Endothelial cell of umbilical vein (primary cell): Measurements from ENCODE around the gene TYRP1. TPM values are rescaled to one million over a fixed set of nuclear protein-coding genes. Genes with fewer than 3 reads are reported as not detected.
A peak's percentile ranks its signal among the peaks of the same experiment; 100 is the strongest.

Source experiments
- Bru-seq: library from RNA; stranded (reverse); fragments of 400-500 nt; gene quantifications from one replicate; lab custom pipeline; 2021; lab: Mats Ljungman, UMichigan
- BruChase-seq, 2 experiments: library from RNA; stranded (reverse); fragments of 400-500 nt; gene quantifications; one replicate each; lab custom pipeline; 2021; lab: Mats Ljungman, UMichigan
- BruUV-seq: library from RNA; stranded (reverse); fragments of 400-500 nt; replicated peaks from 2 replicates; lab custom pipeline; 2021; lab: Mats Ljungman, UMichigan
- CTCF ChIA-PET: fragments of 300-600, 350-600 bp; sonication (Branson Sonifier 250); formaldehyde crosslinking; loops from one replicate; lab custom pipeline; 2021; ENCODE audit warnings: antibody characterized with exemption, inconsistent platforms; lab: Charles Lee
- POLR2A ChIA-PET: fragments of 300-600, 350-600 bp; sonication (Branson Sonifier 250); formaldehyde crosslinking; loops from one replicate; lab custom pipeline; 2021; ENCODE audit warnings: antibody characterized with exemption, inconsistent platforms; lab: Charles Lee
- DNase-seq: peaks from one replicate; pipeline ENCODE4 v3.0.0-alpha.2; 2011; ENCODE audit warnings: low read depth, low spot score
- FAIRE-seq: peaks from 2 replicates; lab custom pipeline; 2011; peaks lifted over from hg19 to GRCh38; lab: Jason Lieb, UNC
- H2AFZ ChIP-seq: 2 replicates; pipeline ENCODE4 v1.6.0; 2012; ENCODE audit warnings: low read depth, low read length, control low read depth, inconsistent platforms
- H3K27ac ChIP-seq: 2 replicates; pipeline ENCODE4 v1.5.1; 2011; ENCODE audit warnings: low read depth, mild to moderate bottlenecking, control low read depth, low read length, moderate library complexity; ENCODE audit not compliant: insufficient read depth
- H3K27me3 ChIP-seq, 2 experiments: 2 replicates each; pipeline versions ENCODE4 v1.6.0 to v1.6.1; 2011; ENCODE audit warnings: low read length in 2 of 2, mixed read lengths in 1 of 2; ENCODE audit not compliant: control insufficient read depth in 2 of 2, insufficient read depth in 2 of 2
- H3K36me3 ChIP-seq, 2 experiments: 2 replicates in 1 of 2; 3 replicates in 1 of 2; pipeline ENCODE4 v1.5.1; 2011; ENCODE audit warnings: low read length in 2 of 2, mild to moderate bottlenecking in 1 of 2, moderate library complexity in 1 of 2; ENCODE audit not compliant: control insufficient read depth in 2 of 2, insufficient read depth in 2 of 2; ENCODE audit errors: extremely low read depth in 1 of 2
- H3K4me1 ChIP-seq: 3 replicates; pipeline ENCODE4 v1.5.1; 2011; ENCODE audit warnings: mild to moderate bottlenecking, low read length; ENCODE audit not compliant: control insufficient read depth, insufficient read depth; ENCODE audit errors: extremely low read depth
- H3K4me2 ChIP-seq: 2 replicates; pipeline ENCODE4 v1.6.1; 2011; ENCODE audit warnings: low read length, control low read depth, mixed read lengths; ENCODE audit not compliant: insufficient read depth
- H3K4me3 ChIP-seq, 3 experiments: fragments of 200-600 bp in 1 of 3; sonication (generic), shearing (Covaris generic) in 1 of 3; replicated peaks in 1 of 3; 2 replicates each; pipeline ENCODE4 v1.5.1; 2011 to 2016; ENCODE audit warnings: control low read depth in 3 of 3, low read length in 3 of 3, mild to moderate bottlenecking in 2 of 3, inconsistent platforms in 1 of 3, low read depth in 1 of 3, moderate library complexity in 1 of 3; ENCODE audit not compliant: insufficient read depth in 1 of 3
- H3K79me2 ChIP-seq: 2 replicates; pipeline ENCODE4 v1.6.0; 2012; ENCODE audit warnings: low read length, inconsistent platforms; ENCODE audit not compliant: control insufficient read depth, insufficient read depth
- H3K9ac ChIP-seq: replicated peaks from 2 replicates; pipeline ENCODE3; 2011; ENCODE audit warnings: low read length, control low read depth; ENCODE audit not compliant: insufficient read depth; ENCODE audit errors: extremely low read depth
- H3K9me1 ChIP-seq: replicated peaks from 3 replicates; pipeline ENCODE4 v1.6.0; 2011; ENCODE audit warnings: mild to moderate bottlenecking, low read length; ENCODE audit not compliant: control insufficient read depth, insufficient read depth; ENCODE audit errors: extremely low read depth
- H3K9me3 ChIP-seq: replicated peaks from 2 replicates; pipeline ENCODE4 v1.5.1; 2012; ENCODE audit warnings: low read length, inconsistent platforms; ENCODE audit not compliant: control insufficient read depth, insufficient read depth
- H4K20me1 ChIP-seq: replicated peaks from 2 replicates; pipeline ENCODE3; 2011; ENCODE audit warnings: mild to moderate bottlenecking, low read length; ENCODE audit not compliant: control insufficient read depth, insufficient read depth; ENCODE audit errors: extremely low read depth
- EZH2 ChIP-seq: IDR thresholded peaks from 2 replicates; pipeline ENCODE4 v1.6.1; 2012; ENCODE audit warnings: borderline replicate concordance, low read depth, mild to moderate bottlenecking, moderate library complexity, low read length, inconsistent platforms; ENCODE audit not compliant: severe bottlenecking
- FOS ChIP-seq: IDR thresholded peaks from 2 replicates; pipeline ENCODE4 v1.6.1; 2011; ENCODE audit warnings: mild to moderate bottlenecking, low read length, moderate library complexity, borderline replicate concordance; ENCODE audit not compliant: insufficient read depth
- GATA2 ChIP-seq: IDR thresholded peaks from 2 replicates; pipeline ENCODE4 v1.7.0; 2011; ENCODE audit warnings: low read depth, mild to moderate bottlenecking, moderate library complexity, mixed read lengths, low read length; ENCODE audit not compliant: insufficient read length, insufficient read depth
- JUN ChIP-seq: IDR thresholded peaks from 2 replicates; pipeline ENCODE4 v1.6.1; 2011; ENCODE audit warnings: borderline replicate concordance, low read depth; ENCODE audit not compliant: insufficient read length, insufficient read depth
- MYC ChIP-seq: IDR thresholded peaks from one replicate; pipeline ENCODE4 v1.6.1; 2011; ENCODE audit warnings: mild to moderate bottlenecking, low read depth, low read length
- POLR2A ChIP-seq: IDR thresholded peaks from 2 replicates; pipeline ENCODE4 v1.6.1; 2012; ENCODE audit warnings: low read depth, mild to moderate bottlenecking, control low read depth, low read length
- POLR2AphosphoS5 ChIP-seq: IDR thresholded peaks from 2 replicates; pipeline ENCODE4 v1.6.1; 2012; ENCODE audit warnings: low read depth, mild to moderate bottlenecking, control low read depth, low read length, moderate library complexity; ENCODE audit not compliant: insufficient read depth
- dilution Hi-C: fragments of 300-500 bp; cut with MboI; formaldehyde crosslinking; loops from one replicate; pipeline ENCODE4 v1.15.0; 2019; ENCODE audit warnings: low sequenced_read_pairs; ENCODE audit not compliant: extremely low pct_ligation_motif_present
- intact Hi-C: fragments of 100-400 bp; cut with micrococcal nuclease; formaldehyde crosslinking; loops from one replicate; pipeline ENCODE4 v1.10.0; 2022
- long read RNA-seq: library from polyadenylated mRNA; stranded (forward); transcript quantifications from one replicate; pipeline ENCODE4 v2.0.0, GENCODE V29; 2021
- polyA minus RNA-seq, 3 experiments: library from RNA; depleted of rRNA, polyadenylated mRNA; stranded (reverse); fragments of >200 nt; gene quantifications; 1 replicate in 1 of 3; 2 replicates in 2 of 3; pipeline ENCODE4 v1.2.3, GENCODE V29; 2011
- polyA plus RNA-seq, 4 experiments: library from polyadenylated mRNA; depleted of rRNA in 3 of 4; stranded (reverse) in 3 of 4; unstranded in 1 of 4; fragments of >200 nt; gene quantifications; 2 replicates each; pipeline versions ENCODE4 v1.2.1 to v1.2.3, GENCODE V29; 2011 to 2012; ENCODE audit warnings: missing spikeins in 1 of 4
- total RNA-seq: library from RNA; stranded (reverse); gene quantifications from 2 replicates; pipeline ENCODE4 v1.2.3, GENCODE V29; 2021
- TF ChIP-seq, protein P1 (sequence below): IDR thresholded peaks from 2 replicates; pipeline ENCODE4 v1.6.1; 2011; ENCODE audit not compliant: insufficient read depth, insufficient read length

TYRP1 gene, protein sequence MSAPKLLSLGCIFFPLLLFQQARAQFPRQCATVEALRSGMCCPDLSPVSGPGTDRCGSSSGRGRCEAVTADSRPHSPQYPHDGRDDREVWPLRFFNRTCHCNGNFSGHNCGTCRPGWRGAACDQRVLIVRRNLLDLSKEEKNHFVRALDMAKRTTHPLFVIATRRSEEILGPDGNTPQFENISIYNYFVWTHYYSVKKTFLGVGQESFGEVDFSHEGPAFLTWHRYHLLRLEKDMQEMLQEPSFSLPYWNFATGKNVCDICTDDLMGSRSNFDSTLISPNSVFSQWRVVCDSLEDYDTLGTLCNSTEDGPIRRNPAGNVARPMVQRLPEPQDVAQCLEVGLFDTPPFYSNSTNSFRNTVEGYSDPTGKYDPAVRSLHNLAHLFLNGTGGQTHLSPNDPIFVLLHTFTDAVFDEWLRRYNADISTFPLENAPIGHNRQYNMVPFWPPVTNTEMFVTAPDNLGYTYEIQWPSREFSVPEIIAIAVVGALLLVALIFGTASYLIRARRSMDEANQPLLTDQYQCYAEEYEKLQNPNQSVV
- not detected in 2 replicates for total RNA-seq
- 0.40 and 0.63 TPM in 2 replicates for polyA plus RNA-seq
- 0.35 and 0.39 TPM in 2 replicates for polyA plus RNA-seq (2011; cell fraction: cytosol; rRNA removed)
- polyA plus RNA-seq (2011; cell fraction: nucleus; rRNA removed), result 0.63 and 0.88 TPM in 2 replicates
- polyA plus RNA-seq (2012), result 0.46 and 0.68 TPM in 2 replicates
- 0.87 and 1.7 TPM in 2 replicates for polyA minus RNA-seq
- not detected for polyA minus RNA-seq (2011; cell fraction: cytosol; rRNA and poly(A)+ RNA removed)
- polyA minus RNA-seq (2011; cell fraction: nucleus; rRNA and poly(A)+ RNA removed), result 0.19 and 0.87 TPM in 2 replicates
- percentile 5 among the genes with signal in this experiment for Bru-seq, nascent RNA
- BruChase-seq, experiment 1, labeled RNA remaining after a 6-hour chase, result percentile 11 among the genes with signal in this experiment
- not detected for BruChase-seq, experiment 2, labeled RNA remaining after a 2-hour chase
- long read RNA-seq, result 0 reads

DNA sequence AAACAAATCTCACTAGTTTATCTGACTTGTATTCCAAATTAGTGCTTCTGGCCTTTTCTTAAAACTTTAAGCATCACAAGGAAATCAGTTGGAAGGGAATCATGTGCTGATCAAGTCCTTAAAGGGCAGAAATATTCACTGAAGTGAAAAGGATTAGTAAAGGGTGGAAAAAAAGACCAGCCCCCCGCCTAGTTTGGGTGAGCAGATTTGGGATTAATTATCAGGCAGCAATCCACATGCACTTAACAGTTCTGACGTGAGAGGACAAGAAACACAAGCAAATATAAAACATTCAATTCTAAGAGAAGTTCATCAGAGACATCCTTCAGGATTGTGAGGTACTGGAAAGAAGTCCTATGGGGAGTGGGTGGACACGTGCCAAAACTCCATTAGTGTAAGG lies at the start of gene TYRP1:
Gene TYRP1, plus strand, starts transcription at position 245 of the 400 bp plus-strand sequence. CDS start 612 bp downstream, outside the sequence.
- H4K20me1 ChIP-seq, result no peaks in the 10 kb centered on the region
- H3K9ac ChIP-seq, result no peak within 1 kb of the TSS
- no peak within 1 kb of the TSS for H3K4me2 ChIP-seq
- no peak within 1 kb of the TSS for H3K27ac ChIP-seq
- DNase-seq (no peak), FAIRE-seq (no peak)
- no peak for TF ChIP-seq JUN
- TF ChIP-seq, protein P1, sequence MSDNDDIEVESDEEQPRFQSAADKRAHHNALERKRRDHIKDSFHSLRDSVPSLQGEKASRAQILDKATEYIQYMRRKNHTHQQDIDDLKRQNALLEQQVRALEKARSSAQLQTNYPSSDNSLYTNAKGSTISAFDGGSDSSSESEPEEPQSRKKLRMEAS, result no peak
- no peak for TF ChIP-seq EZH2
- TF ChIP-seq FOS, result no peak
- TF ChIP-seq GATA2, result no peak
- no peak for TF ChIP-seq MYC
- TF ChIP-seq POLR2AphosphoS5, result no peak
- TF ChIP-seq POLR2A, result no peak
- ChIA-PET POLR2A (no interaction called here), CTCF (no interaction called here)
- H3K4me1 ChIP-seq, result no peaks in the 10 kb centered on the region
- no peaks in the 10 kb centered on the region for H3K27me3 ChIP-seq
- dilution Hi-C loops, result no loop called here
- H3K79me2 ChIP-seq, result no peaks in the 10 kb centered on the region
- intact Hi-C loops, result no loop called here
- H3K9me3 ChIP-seq, result no peaks in the 10 kb centered on the region
- H2AFZ ChIP-seq, result no peak within 1 kb of the TSS
- no peak within 1 kb of the TSS for H3K4me3 ChIP-seq
- no TSS peak for BruUV-seq
- H3K9me1 ChIP-seq, result no peaks in the 10 kb centered on the region
- no peaks in the 10 kb centered on the region for H3K36me3 ChIP-seq
